Uterus (tissue), 2 donors: ENCODE data around the gene COL25A1.

ENCODE experiments used
- CTCF ChIP-seq, 4 experiments: fragments of 200-600 bp in 2 of 4; fragments of 450-650 bp in 2 of 4; sonication (generic) in 2 of 4; IDR thresholded peaks; one replicate each; pipeline ENCODE4 v1.5.1; 2016 to 2019; ENCODE audit warnings: antibody characterized with exemption in 4 of 4, mild to moderate bottlenecking in 2 of 4, moderate library complexity in 1 of 4
- POLR2A ChIP-seq, 2 donors: fragments of 450-650 bp; IDR thresholded peaks; one replicate each; pipeline ENCODE4 v1.6.1; 2016; ENCODE audit warnings: antibody characterized with exemption in 2 of 2, mild to moderate bottlenecking in 1 of 2, moderate library complexity in 1 of 2

- TF ChIP-seq CTCF (IDR thresholded peaks at IDR 0.05): no peak
- TF ChIP-seq POLR2A (IDR thresholded peaks at IDR 0.05): no peak
Measured at GRCh38 chr4:109213056-109213455, 89.4 kb downstream of the COL25A1 start.
